HepG2 (cell line): ENCODE measurements around the gene MRPL38. TPM values are rescaled to one million over a fixed set of nuclear protein-coding genes. Genes with fewer than 3 reads are reported as not detected.
A peak's percentile ranks its signal among the peaks of the same experiment; 100 is the strongest.

Source experiments
- ISX ChIP-seq: sonication (generic); formaldehyde crosslinking; conservative IDR thresholded peaks from 2 replicates; pipeline ENCODE4 v1.5.0; 2020; ENCODE audit warnings: missing genetic modification reagents
- MAFK ChIP-seq, 2 experiments: IDR thresholded peaks in 1 of 2; conservative IDR thresholded peaks in 1 of 2; 2 replicates each; pipeline ENCODE4 v1.6.1; 2011; ENCODE audit warnings: improper control_type of control experiment in 2 of 2, low read length in 2 of 2
- MAZ ChIP-seq, 2 experiments: sonication (generic) in 1 of 2; formaldehyde crosslinking in 1 of 2; IDR thresholded peaks; 2 replicates each; pipeline versions ENCODE4 v1.5.0 to v1.6.1; 2012 to 2020; ENCODE audit warnings: low read depth in 2 of 2, mild to moderate bottlenecking in 2 of 2, borderline replicate concordance in 1 of 2, improper control_type of control experiment in 1 of 2, low read length in 1 of 2, missing genetic modification reagents in 1 of 2, moderate library complexity in 1 of 2
- RBM22 ChIP-seq: fragments of 200-400 bp; formaldehyde crosslinking; optimal IDR thresholded peaks from 2 replicates; pipeline ENCODE3; 2017; ENCODE audit warnings: mild to moderate bottlenecking, low read length, moderate library complexity
- TSC22D2 ChIP-seq: sonication (generic); formaldehyde crosslinking; IDR thresholded peaks from 2 replicates; pipeline ENCODE4 v1.5.1; 2020; ENCODE audit warnings: missing genetic modification reagents, mild to moderate bottlenecking, borderline replicate concordance
- ZNF354B ChIP-seq: sonication (generic); formaldehyde crosslinking; IDR thresholded peaks from 2 replicates; pipeline ENCODE4 v1.8.0; 2022; ENCODE audit warnings: mild to moderate bottlenecking, missing genetic modification reagents
- polyA plus RNA-seq, 8 experiments: library from polyadenylated mRNA; depleted of rRNA in 3 of 8; stranded (reverse) in 7 of 8; unstranded in 1 of 8; fragments of >200 nt; fragmentation: Illumina TruSeq in 4 of 8; extraction: Trizol in 4 of 8; gene quantifications; 2 replicates each; pipeline versions ENCODE4 v1.2.1 to v1.2.3, GENCODE V29; 2011 to 2016; ENCODE audit warnings: low read depth in 4 of 8, missing spikeins in 1 of 8, mixed read lengths in 1 of 8; ENCODE audit not compliant: insufficient read depth in 1 of 8
- total RNA-seq, 5 experiments: library from RNA; depleted of rRNA; stranded (reverse); fragments of >200 nt; fragmentation: Illumina TruSeq; extraction: Trizol; gene quantifications; 2 replicates each; pipeline ENCODE4 v1.2.3, GENCODE V29; 2016; ENCODE audit warnings: low read depth in 1 of 5
- TF ChIP-seq, protein P1 (sequence below): sonication (generic); formaldehyde crosslinking; IDR thresholded peaks from one replicate; pipeline ENCODE4 v1.5.1; 2020; ENCODE audit warnings: mild to moderate bottlenecking, missing genetic modification reagents; ENCODE audit errors: not compliant biosample characterization
- TF ChIP-seq, protein P2 (sequence below), 2 experiments: sonication (generic) in 1 of 2; formaldehyde crosslinking in 1 of 2; IDR thresholded peaks; 2 replicates each; pipeline versions ENCODE4 v1.6.1 to v1.9.0; 2014 to 2022; ENCODE audit warnings: antibody characterized with exemption in 1 of 2, borderline replicate concordance in 1 of 2, inconsistent platforms in 1 of 2, low read depth in 1 of 2, missing genetic modification reagents in 1 of 2
- TF ChIP-seq, protein P3 (sequence below): sonication (generic); formaldehyde crosslinking; IDR thresholded peaks from 2 replicates; pipeline ENCODE4 v1.4.0; 2020; ENCODE audit warnings: missing genetic modification reagents

The MRPL38 gene
- total and polyA plus RNA-seq, 2 of the 13 experiments (the other 11 are each of a cell fraction or from before 2014, with no cell fraction given), result 83.7 to 125 TPM

DNA sequence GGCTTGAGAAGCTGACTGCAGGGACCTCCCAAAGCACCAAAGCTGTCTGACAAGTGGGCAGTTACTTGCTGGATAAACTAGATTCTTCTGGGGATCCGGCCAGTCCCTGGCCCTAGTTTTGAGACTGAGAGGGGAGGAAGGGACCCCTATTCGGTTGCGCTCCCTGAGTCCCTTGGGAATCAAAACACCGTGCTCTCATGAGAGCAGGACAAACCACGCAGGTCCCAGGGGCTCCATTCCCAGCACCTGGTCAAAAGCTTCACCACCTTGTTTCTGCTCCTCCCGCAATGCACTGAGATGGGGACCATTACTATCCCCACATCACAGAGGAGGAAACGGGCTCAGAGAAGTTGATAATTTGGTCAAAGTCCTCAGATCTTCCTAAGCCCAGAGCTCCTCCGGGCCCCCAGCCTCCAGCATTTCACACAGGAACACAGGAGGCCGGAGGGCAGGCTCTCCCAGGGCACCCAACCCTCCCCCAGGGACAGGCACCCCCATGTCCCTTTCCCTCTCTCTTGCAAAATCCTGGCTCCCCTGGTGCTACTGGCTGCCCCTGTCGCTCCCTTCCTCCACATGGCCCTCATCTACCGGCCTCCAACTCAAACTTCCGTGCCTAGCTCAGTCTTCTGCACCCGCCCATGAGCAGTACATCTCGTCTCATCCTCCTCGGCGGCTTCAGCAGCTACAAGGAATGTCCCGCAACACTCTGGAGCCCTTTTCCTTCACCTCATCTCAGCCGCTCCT, 11.2 kb downstream of the MRPL38 start (continued):
- TF ChIP-seq RBM22 (no peak), MAZ (IDR thresholded peaks at IDR 0.05; ENCODE audit: borderline replicate concordance, low read depth, low read length) (no peak), MAZ (CRISPR knock-in tag; IDR thresholded peaks at IDR 0.05; ENCODE audit: low read depth) (0 out of 2 replicates have a peak, but pooled peaks have one; percentile 34), ZNF354B (CRISPR knock-in tag) (no peak), TSC22D2 (CRISPR knock-in tag) (no peak), MAFK (conservative IDR thresholded peaks at IDR 0.05 in 1 of 2, IDR thresholded peaks at IDR 0.05 in 1 of 2; ENCODE audit: low read length in 2 of 2) (no peak), ISX (0 out of 2 replicates have a peak, but pooled peaks have one; percentile 17)
- TF ChIP-seq, protein P1, sequence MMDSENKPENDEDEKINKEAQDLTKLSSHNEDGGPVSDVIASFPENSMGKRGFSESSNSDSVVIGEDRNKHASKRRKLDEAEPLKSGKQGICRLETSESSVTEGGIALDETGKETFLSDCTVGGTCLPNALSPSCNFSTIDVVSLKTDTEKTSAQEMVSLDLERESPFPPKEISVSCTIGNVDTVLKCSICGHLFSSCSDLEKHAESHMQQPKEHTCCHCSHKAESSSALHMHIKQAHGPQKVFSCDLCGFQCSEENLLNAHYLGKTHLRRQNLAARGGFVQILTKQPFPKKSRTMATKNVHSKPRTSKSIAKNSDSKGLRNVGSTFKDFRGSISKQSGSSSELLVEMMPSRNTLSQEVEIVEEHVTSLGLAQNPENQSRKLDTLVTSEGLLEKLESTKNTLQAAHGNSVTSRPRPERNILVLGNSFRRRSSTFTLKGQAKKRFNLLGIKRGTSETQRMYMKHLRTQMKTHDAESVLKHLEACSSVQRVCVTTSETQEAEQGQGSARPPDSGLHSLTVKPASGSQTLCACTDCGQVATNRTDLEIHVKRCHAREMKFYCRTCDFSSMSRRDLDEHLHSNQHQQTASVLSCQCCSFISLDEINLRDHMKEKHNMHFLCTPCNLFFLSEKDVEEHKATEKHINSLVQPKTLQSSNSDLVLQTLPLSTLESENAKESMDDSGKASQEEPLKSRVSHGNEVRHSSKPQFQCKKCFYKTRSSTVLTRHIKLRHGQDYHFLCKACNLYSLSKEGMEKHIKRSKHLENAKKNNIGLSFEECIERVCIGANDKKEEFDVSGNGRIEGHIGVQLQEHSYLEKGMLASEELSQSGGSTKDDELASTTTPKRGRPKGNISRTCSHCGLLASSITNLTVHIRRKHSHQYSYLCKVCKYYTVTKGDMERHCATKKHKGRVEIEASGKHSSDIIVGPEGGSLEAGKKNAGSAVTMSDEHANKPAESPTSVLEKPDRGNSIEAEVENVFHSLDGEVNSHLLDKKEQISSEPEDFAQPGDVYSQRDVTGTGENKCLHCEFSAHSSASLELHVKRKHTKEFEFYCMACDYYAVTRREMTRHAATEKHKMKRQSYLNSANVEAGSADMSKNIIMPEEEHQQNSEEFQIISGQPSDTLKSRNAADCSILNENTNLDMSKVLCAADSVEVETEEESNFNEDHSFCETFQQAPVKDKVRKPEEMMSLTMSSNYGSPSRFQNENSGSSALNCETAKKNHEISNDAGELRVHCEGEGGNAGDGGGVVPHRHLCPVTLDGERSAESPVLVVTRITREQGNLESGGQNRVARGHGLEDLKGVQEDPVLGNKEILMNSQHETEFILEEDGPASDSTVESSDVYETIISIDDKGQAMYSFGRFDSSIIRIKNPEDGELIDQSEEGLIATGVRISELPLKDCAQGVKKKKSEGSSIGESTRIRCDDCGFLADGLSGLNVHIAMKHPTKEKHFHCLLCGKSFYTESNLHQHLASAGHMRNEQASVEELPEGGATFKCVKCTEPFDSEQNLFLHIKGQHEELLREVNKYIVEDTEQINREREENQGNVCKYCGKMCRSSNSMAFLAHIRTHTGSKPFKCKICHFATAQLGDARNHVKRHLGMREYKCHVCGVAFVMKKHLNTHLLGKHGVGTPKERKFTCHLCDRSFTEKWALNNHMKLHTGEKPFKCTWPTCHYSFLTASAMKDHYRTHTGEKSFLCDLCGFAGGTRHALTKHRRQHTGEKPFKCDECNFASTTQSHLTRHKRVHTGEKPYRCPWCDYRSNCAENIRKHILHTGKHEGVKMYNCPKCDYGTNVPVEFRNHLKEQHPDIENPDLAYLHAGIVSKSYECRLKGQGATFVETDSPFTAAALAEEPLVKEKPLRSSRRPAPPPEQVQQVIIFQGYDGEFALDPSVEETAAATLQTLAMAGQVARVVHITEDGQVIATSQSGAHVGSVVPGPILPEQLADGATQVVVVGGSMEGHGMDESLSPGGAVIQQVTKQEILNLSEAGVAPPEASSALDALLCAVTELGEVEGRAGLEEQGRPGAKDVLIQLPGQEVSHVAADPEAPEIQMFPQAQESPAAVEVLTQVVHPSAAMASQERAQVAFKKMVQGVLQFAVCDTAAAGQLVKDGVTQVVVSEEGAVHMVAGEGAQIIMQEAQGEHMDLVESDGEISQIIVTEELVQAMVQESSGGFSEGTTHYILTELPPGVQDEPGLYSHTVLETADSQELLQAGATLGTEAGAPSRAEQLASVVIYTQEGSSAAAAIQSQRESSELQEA (CRISPR knock-in tag), result peak; percentile 21
- TF ChIP-seq, protein P2, sequence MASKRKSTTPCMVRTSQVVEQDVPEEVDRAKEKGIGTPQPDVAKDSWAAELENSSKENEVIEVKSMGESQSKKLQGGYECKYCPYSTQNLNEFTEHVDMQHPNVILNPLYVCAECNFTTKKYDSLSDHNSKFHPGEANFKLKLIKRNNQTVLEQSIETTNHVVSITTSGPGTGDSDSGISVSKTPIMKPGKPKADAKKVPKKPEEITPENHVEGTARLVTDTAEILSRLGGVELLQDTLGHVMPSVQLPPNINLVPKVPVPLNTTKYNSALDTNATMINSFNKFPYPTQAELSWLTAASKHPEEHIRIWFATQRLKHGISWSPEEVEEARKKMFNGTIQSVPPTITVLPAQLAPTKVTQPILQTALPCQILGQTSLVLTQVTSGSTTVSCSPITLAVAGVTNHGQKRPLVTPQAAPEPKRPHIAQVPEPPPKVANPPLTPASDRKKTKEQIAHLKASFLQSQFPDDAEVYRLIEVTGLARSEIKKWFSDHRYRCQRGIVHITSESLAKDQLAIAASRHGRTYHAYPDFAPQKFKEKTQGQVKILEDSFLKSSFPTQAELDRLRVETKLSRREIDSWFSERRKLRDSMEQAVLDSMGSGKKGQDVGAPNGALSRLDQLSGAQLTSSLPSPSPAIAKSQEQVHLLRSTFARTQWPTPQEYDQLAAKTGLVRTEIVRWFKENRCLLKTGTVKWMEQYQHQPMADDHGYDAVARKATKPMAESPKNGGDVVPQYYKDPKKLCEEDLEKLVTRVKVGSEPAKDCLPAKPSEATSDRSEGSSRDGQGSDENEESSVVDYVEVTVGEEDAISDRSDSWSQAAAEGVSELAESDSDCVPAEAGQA (IDR thresholded peaks at IDR 0.05; ENCODE audit: low read depth), result no peak
- TF ChIP-seq, protein P2 (CRISPR knock-in tag; IDR thresholded peaks at IDR 0.05; ENCODE audit: borderline replicate concordance), result no peak
- TF ChIP-seq, protein P3, sequence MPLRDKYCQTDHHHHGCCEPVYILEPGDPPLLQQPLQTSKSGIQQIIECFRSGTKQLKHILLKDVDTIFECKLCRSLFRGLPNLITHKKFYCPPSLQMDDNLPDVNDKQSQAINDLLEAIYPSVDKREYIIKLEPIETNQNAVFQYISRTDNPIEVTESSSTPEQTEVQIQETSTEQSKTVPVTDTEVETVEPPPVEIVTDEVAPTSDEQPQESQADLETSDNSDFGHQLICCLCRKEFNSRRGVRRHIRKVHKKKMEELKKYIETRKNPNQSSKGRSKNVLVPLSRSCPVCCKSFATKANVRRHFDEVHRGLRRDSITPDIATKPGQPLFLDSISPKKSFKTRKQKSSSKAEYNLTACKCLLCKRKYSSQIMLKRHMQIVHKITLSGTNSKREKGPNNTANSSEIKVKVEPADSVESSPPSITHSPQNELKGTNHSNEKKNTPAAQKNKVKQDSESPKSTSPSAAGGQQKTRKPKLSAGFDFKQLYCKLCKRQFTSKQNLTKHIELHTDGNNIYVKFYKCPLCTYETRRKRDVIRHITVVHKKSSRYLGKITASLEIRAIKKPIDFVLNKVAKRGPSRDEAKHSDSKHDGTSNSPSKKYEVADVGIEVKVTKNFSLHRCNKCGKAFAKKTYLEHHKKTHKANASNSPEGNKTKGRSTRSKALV, result 0 out of 2 replicates have a peak, but pooled peaks have one; percentile 1
